ENCODE results near the gene EFCAB10.

The EFCAB10 gene

GRCh38 chr7:105589356-105590077 is 8.2 kb upstream of the EFCAB10 start:
- DNase-seq (ENCODE audit: low read depth, low spot score): peak; percentile 23
- CTCF ChIA-PET: interaction anchor here (0.6 to 1.6 kb wide), 20 partner anchors 8 to 667 kb away, joined by 3 to 12 read pairs (median 3); partner anchors contain the start of gene EFCAB10
- peak; percentile 78 for TF ChIP-seq CTCF (IDR thresholded peaks at IDR 0.05; ENCODE audit: insufficient read depth, low read length, missing control alignments)
- POLR2A ChIA-PET: interaction anchor here (0.6 kb wide), 1 partner anchor 71 kb away, joined by 3 read pairs; no protein-coding TSS in a partner anchor
- no peak overlapping the region for H3K4me3 ChIP-seq (ENCODE audit: low read depth, low read length)

- no peak overlapping the region for H3K4me3 ChIP-seq (ENCODE audit: low read depth, low read length)
- no peak for DNase-seq (ENCODE audit: low read depth, low spot score)
- POLR2A ChIA-PET: no interaction called here
- CTCF ChIA-PET: interaction anchor here (0.8 to 1.4 kb wide), 5 partner anchors 12 to 666 kb away, joined by 3 to 4 read pairs (median 3); no protein-coding TSS in a partner anchor
- TF ChIP-seq CTCF (IDR thresholded peaks at IDR 0.05; ENCODE audit: insufficient read depth, low read length, missing control alignments): no peak
Measured at GRCh38 chr7:105587909-105588635, 6.8 kb upstream of the EFCAB10 start.

GRCh38 chr7:105585850-105586500 is 4.7 kb upstream of the EFCAB10 start:
- no peak for DNase-seq (ENCODE audit: low read depth, low spot score)
- no peak overlapping the region for H3K4me3 ChIP-seq (ENCODE audit: low read depth, low read length)
- TF ChIP-seq CTCF (IDR thresholded peaks at IDR 0.05; ENCODE audit: insufficient read depth, low read length, missing control alignments): no peak
- ChIA-PET CTCF (interaction anchor here (1.2 to 1.7 kb wide), 3 partner anchors 9 to 184 kb away, joined by 4 to 6 read pairs (median 5); partner anchors contain the start of gene RINT1), POLR2A (no interaction called here)

DNA sequence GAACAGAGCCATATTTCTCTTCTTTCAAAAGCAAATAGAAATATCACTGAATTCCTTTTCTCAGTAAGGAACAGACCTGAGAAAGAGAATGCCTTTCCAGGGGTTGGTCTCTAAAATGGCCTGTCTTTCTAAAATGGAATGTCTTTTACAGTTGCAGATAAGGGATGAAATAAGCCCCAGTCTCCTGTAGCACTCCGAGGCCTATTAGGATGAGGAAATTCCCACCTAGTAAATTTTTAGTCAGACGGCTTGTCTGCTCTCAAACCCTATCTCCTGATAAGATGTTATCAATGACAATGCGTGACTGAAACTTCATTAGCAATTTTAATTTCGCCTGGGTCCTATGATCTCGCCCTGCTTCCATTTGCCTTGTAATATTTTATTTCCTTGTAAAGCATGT is 2.9 kb upstream of the EFCAB10 start:
- CTCF ChIA-PET: no interaction called here

DNA sequence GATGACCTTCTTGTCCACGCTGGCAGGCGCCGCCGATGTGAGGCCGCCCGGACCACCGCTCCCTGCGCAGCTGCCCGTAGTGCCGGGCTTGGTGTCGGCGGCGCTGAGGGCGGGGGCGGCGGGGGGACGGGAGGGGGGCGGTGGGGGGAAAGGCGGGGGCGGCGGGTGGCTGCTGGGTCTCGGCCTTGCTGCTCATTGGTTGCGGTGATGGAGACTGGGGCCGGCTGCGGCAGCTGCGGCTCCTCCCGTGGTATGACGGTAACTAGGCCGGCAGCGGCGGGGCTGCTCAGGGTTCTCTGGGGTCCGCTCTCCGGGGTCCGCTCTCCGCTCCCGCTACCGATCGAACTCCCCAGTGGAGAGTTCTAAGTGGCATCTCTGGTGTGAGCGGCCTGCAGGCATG is 1.8 kb upstream of the EFCAB10 start:
- ChIA-PET POLR2A (no interaction called here), CTCF (no interaction called here)
- no peak for DNase-seq (ENCODE audit: low read depth, low spot score)
- no peak overlapping the region for H3K4me3 ChIP-seq (ENCODE audit: low read depth, low read length)
- no peak for TF ChIP-seq CTCF (IDR thresholded peaks at IDR 0.05; ENCODE audit: insufficient read depth, low read length, missing control alignments)

More for the DNA sequence above, 2.9 kb upstream of the EFCAB10 start:
- no peak overlapping the region for H3K4me3 ChIP-seq (ENCODE audit: low read depth, low read length)
- POLR2A ChIA-PET: no interaction called here
- no peak for DNase-seq (ENCODE audit: low read depth, low spot score)
- no peak for TF ChIP-seq CTCF (IDR thresholded peaks at IDR 0.05; ENCODE audit: insufficient read depth, low read length, missing control alignments)
